GM06990 (cell line): ENCODE measurements around the gene CHTF8.

Experiments used
- DNase-seq: peaks from one replicate; pipeline ENCODE4 v3.0.0-alpha.2; 2011; ENCODE audit not compliant: insufficient read length; ENCODE audit errors: extremely low read depth
- H3K27me3 ChIP-seq: replicated peaks from 2 replicates; pipeline ENCODE4 v1.6.0; 2011; ENCODE audit warnings: low read length; ENCODE audit not compliant: control insufficient read depth, insufficient read depth
- H3K36me3 ChIP-seq: 2 replicates; pipeline ENCODE4 v1.5.1; 2011; ENCODE audit warnings: low read length; ENCODE audit not compliant: control insufficient read depth, insufficient read depth
- H3K4me3 ChIP-seq: replicated peaks from 2 replicates; pipeline ENCODE4 v1.5.1; 2011; ENCODE audit warnings: low read depth, mild to moderate bottlenecking, control low read depth, low read length
- CTCF ChIP-seq: IDR thresholded peaks from 2 replicates; pipeline ENCODE4 v1.5.1; 2011; ENCODE audit warnings: low read length, control low read depth, mild to moderate bottlenecking, inconsistent platforms; ENCODE audit not compliant: insufficient read depth, poor library complexity, severe bottlenecking

The CHTF8 gene

DNA sequence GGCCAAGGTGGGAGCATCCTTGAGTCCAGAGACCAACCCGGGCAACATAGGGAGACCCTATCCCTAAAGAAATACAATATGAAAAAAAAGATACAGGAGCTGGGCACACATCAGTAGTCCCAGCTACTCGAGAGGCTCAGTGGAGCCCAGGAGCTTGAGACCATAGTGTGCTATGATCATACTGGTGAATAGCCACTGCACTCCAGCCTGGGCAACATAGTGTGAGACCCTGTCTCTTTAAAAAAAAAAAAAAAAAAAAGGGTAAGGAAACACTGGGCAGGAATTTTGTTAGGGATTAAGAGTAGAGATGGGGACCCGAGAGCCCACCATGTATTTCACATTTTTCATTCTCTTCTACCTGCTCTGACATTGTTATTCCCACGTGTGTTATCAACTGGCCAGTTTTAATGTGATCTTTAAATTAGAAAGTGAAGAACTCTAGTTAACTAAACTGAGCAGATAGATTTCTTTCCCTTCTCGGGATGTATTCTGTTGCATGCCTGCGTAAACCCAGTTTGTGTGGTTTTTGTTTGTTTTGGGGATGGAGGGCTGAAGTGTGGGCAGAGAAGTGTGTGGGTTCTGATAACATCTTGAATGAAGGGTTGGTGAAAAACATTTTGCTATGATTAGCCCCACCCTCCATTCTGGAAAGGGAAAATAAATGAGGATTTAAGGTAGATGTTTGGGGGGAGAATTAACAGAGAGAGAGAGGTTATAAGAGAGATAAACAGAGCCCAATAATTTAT, 37.4 kb upstream of the CHTF8 start:
- no peak for TF ChIP-seq CTCF
- no peak for DNase-seq
- Histone ChIP-seq H3K36me3 (peaks cover 11% of the 10 kb centered on the region), H3K27me3 (no peaks in the 10 kb centered on the region), H3K4me3 (no peak overlapping the region)

- DNase-seq, result no peak
- Histone ChIP-seq H3K4me3 (no peak overlapping the region), H3K36me3 (peaks cover 11% of the 10 kb centered on the region), H3K27me3 (no peaks in the 10 kb centered on the region)
- no peak for TF ChIP-seq CTCF
Measured at GRCh38 chr16:69169051-69169450, 36.7 kb upstream of the CHTF8 start.

DNA sequence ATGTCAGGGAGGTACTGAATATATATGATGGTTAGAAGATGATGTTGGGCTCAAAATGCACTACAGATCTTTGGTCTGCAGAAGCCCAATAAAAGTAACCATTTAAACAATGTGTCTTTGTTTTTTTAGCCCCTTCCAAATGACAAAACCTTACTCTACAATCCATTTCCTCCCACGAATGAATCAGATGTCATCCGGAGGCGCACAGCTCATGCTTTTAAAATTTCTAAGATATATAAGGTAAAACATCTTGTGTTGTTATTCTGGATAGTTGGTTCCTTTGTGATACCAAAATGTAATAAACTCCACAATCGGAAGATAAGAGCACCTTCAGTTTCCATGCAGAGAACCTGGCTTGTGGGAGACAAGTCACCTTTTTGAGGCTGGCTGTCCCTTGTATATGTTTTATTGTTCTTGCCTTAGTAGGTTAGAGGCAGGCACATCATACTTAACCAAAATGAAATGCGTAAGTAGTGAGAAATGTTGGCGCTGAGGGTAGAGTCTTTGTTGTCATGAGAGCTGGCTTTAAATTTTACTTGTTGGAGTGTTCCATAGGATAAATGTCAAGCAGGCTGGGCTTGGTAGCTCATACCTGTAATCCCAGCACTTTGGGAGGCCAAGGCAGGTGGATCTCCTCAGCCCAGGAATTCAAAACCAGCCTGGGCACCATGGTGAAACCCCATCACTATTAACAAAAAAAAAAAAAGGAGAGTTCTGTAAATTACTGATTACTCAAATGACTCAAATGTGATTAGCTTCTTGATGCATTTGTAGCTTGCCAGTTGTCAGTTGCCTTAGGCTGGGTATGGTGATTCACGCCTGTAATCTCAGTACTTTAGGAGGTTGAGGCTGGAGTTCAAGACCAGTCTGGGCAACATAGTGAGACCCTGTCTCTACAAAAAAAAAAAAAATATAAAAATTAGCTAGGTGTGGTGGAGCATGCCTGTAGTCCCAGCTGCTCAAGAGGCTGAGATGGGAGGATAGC, 34.9 kb upstream of the CHTF8 start:
- DNase-seq, result no peak
- peaks cover 11% of the 10 kb centered on the region for H3K36me3 ChIP-seq
- H3K27me3 ChIP-seq, result no peaks in the 10 kb centered on the region
- H3K4me3 ChIP-seq, result no peak overlapping the region
- no peak for TF ChIP-seq CTCF

DNA sequence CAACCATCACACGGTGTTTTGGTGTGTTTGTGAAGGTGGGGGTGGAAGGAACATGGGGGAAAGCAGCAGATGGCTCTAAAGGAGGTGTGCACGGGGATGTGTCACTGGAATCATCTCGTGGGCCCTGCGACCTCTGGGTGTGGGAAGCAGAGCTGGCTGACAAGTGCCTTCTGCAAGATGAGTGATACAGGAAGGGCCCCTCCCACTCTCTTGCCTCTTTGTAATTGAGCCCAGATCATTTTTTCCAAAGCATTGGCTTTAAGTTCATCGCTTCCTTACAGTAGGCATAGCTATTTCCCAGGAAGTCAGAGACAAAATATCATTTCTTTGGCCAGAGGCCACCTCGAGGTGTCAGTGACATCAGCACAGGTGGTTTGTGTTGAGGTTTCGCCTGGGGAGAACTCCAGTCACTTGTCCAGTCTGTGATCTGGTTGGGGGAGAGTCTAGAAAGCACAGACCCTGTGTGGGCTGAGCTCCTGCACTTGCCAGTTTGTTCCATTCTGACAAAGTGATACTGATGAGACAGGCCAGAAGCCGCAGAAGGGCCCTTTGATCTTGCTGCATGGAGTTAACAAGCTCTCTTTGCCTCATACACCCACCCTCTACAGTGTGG, 33.9 kb upstream of the CHTF8 start:
- H3K36me3 ChIP-seq, result peaks cover 14% of the 10 kb centered on the region
- DNase-seq, result no peak

GRCh38 chr16:69165584-69165983, 33.2 kb upstream of the CHTF8 start:
- no peak overlapping the region for H3K4me3 ChIP-seq
- no peak for DNase-seq
- no peaks in the 10 kb centered on the region for H3K27me3 ChIP-seq
- no peak for TF ChIP-seq CTCF
- H3K36me3 ChIP-seq, result peaks cover 14% of the 10 kb centered on the region

More for the DNA sequence above, 33.9 kb upstream of the CHTF8 start:
- no peaks in the 10 kb centered on the region for H3K27me3 ChIP-seq
- no peak for TF ChIP-seq CTCF
- no peak overlapping the region for H3K4me3 ChIP-seq
